ENCODE data around the gene EBLN2. TPM values are rescaled to one million over a fixed set of nuclear protein-coding genes. Genes with fewer than 3 reads are reported as not detected.

The EBLN2 gene
- total RNA-seq, 2 donors from 2014 or later = 10.3 to 15.5 TPM

- ATAC-seq = no peak
- no peak for DNase-seq (ENCODE audit: low spot score)
Measured at GRCh38 chr3:73098873-73099272, 37.4 kb downstream of the EBLN2 start.

DNA sequence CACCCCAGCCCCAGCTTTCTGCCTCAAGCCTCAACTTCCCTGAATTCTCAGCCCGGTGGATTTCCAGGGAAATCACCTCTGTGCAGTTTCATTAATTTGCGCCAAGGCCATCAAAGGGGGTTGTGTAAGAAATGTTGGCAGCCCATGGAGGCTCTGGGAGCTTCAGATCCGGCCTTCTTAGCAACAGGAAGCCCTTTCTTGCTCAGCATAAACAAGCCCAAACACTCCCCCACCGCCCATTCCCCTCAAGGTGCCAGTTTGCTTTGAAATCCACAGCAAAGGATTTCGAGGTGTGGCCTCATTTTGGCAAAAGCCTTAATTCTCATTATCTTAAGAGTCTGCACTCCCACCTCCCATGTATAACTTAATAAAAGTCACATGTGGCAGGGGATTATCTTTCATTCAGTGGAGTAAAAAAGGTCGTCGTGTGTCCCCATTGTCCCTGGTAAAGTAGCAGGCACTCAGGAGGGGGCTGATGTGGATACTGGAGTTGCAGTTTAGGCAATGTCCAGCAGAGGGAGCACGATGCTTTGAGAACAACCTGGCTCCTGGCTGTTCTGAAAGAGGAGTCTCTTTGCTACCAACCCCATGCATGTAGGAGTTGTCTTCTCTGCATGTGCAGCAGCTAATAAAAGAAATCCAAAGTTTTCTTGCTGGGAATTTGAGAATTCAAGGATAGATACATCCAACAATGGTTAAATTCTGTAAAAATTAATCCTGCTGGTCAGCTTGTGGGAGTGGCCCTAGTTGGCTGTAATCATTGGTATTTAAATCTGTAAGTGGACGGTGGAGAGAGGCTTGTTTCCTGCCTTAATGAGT is 39.5 kb downstream of the EBLN2 start:
- ATAC-seq (peak; percentile 65 to 76), DNase-seq (ENCODE audit: low spot score) (peak; percentile 69)
- H3K27ac Mint-ChIP-seq = no peak overlapping the region
- H3K9me3 Mint-ChIP-seq = no peaks in the 10 kb centered on the region
- no peaks in the 10 kb centered on the region for H3K36me3 Mint-ChIP-seq
- H3K4me3 Mint-ChIP-seq = no peak overlapping the region
- no peaks in the 10 kb centered on the region for H3K27me3 Mint-ChIP-seq
- no peaks in the 10 kb centered on the region for H3K4me1 Mint-ChIP-seq (ENCODE audit: low read depth in 2 of 2)

More at GRCh38 chr3:73098873-73099272, 37.4 kb downstream of the EBLN2 start:
- Mint-ChIP-seq H3K4me3 (no peak overlapping the region), H3K4me1 (ENCODE audit: low read depth in 2 of 2) (peaks cover 5 to 7% of the 10 kb centered on the region in 2 donors), H3K27ac (no peak overlapping the region), H3K27me3 (peaks cover 0 to 4% of the 10 kb centered on the region in 2 donors), H3K36me3 (no peaks in the 10 kb centered on the region), H3K9me3 (no peaks in the 10 kb centered on the region)

GRCh38 chr3:73101881-73102280 is 40.4 kb downstream of the EBLN2 start:
- H3K27me3 Mint-ChIP-seq = no peaks in the 10 kb centered on the region
- ATAC-seq (no peak), DNase-seq (ENCODE audit: low spot score) (no peak)
- no peaks in the 10 kb centered on the region for H3K36me3 Mint-ChIP-seq
- no peak overlapping the region for H3K27ac Mint-ChIP-seq
- H3K9me3 Mint-ChIP-seq = no peaks in the 10 kb centered on the region
- H3K4me3 Mint-ChIP-seq = no peak overlapping the region
- no peaks in the 10 kb centered on the region for H3K4me1 Mint-ChIP-seq (ENCODE audit: low read depth in 2 of 2)

DNA sequence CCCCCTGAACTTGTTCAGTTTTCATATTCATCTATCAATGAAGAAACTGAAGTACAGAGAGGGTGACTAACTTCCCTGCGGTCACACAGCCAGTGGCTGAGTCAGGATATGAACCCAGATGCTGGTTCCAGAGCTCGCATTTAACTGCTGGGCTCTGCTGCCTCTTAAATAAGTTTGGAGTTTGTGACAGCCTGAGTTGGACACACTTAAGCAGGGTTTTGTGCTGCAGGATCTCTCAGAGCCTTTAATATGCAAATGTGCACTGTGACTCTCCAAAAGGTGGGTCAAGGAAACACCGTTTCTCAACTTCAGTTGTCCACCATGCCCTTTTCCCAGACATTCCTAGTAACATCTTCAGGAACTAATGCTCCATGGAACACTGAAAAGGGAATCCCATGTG is 45.8 kb downstream of the EBLN2 start:
- no peak for ATAC-seq
- Mint-ChIP-seq H3K36me3 (no peaks in the 10 kb centered on the region), H3K27me3 (peaks cover 0 to 3% of the 10 kb centered on the region in 2 donors), H3K4me3 (no peak overlapping the region), H3K27ac (no peak overlapping the region), H3K9me3 (no peaks in the 10 kb centered on the region), H3K4me1 (ENCODE audit: low read depth in 2 of 2) (no peaks in the 10 kb centered on the region)
- DNase-seq (ENCODE audit: low spot score) = no peak

DNA sequence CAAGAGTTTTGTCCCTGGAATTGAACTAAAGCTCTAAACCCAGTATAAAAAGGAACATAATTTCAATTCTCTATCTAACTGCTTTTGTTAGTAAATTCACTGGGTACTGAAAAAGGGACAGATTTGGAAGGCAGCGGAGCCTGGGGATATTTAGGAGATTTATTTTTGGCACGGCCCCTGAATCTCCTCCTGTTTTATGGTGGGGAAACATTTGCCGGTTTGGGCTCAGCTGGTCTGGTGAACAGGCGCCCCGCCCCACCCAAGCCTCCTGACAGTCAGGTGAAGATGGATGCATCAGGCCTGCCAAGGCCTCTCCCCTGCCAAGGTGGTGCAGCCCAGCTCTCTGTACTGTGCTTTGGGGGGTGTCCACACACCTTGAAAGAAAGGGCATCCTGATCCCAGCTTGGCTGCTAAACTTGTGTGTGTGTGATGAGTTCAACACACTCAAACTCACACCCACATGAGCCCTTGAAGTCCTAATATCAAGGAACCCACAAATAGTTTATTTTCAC is 46.3 kb downstream of the EBLN2 start:
- Mint-ChIP-seq H3K27me3 (peaks cover 0 to 3% of the 10 kb centered on the region in 2 donors), H3K4me3 (no peak overlapping the region), H3K4me1 (ENCODE audit: low read depth in 2 of 2) (no peaks in the 10 kb centered on the region), H3K9me3 (no peaks in the 10 kb centered on the region), H3K36me3 (no peaks in the 10 kb centered on the region), H3K27ac (no peak overlapping the region)
- DNase-seq (ENCODE audit: low spot score) = no peak
- ATAC-seq = no peak

DNA sequence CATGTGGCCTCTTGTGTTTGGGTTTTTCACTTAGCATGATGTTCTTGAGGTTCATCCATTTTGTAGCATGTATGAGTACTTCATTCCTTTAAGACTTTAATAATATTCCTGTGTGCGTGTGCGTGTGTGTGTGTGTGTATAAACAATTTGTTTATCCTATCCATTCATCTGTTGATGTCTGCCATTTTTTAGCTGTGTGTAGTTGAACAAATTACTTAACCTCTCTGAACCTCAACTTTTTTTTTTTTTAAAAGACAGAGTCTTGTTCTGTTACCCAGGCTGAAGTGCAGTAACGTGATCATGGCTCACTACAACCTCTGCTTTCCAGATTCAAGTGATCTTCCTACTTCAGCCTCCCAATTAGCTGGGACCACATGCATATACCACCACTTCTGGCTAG is 47.3 kb downstream of the EBLN2 start:
- no peak for ATAC-seq
- no peak overlapping the region for H3K4me3 Mint-ChIP-seq

DNA sequence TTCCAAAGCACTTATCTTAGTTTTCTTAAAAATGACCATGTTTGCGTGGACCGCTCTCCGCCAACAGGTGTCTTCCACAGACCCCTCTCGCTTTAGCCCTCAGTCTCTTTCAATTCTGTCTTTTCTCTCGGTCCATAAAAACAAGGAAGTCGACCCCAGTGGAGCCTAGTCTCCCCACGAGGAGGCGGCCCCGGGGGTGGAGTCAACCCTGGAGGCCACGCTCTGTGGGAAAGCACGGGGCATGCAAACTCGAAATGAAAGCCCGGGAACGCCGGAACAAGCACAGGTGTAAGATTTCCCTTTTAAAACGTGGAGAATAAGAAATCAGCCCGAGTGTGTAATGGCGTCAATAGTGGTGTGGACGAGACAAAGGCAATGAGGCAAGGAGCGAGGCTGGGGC is 49.1 kb downstream of the EBLN2 start:
- Mint-ChIP-seq H3K27ac (no peak overlapping the region), H3K4me1 (ENCODE audit: low read depth in 2 of 2) (no peaks in the 10 kb centered on the region), H3K4me3 (no peak overlapping the region), H3K27me3 (peaks cover 0 to 3% of the 10 kb centered on the region in 2 donors), H3K9me3 (no peaks in the 10 kb centered on the region), H3K36me3 (no peaks in the 10 kb centered on the region)
- ATAC-seq = no peak
- no peak for DNase-seq (ENCODE audit: low spot score)

More for the DNA sequence above, 47.3 kb downstream of the EBLN2 start:
- Mint-ChIP-seq H3K27me3 (peaks cover 0 to 3% of the 10 kb centered on the region in 2 donors), H3K4me1 (ENCODE audit: low read depth in 2 of 2) (no peaks in the 10 kb centered on the region), H3K27ac (no peak overlapping the region), H3K36me3 (no peaks in the 10 kb centered on the region), H3K9me3 (no peaks in the 10 kb centered on the region)
- no peak for DNase-seq (ENCODE audit: low spot score)

Other genes starting within 250 kb of the EBLN2 start
- gene SHQ1, start 213.2 kb upstream of the EBLN2 start, total RNA-seq = 10 to 100 TPM; 28.9 to 59.1 TPM
- gene GXYLT2, start 173.6 kb upstream of the EBLN2 start, total RNA-seq = not detected
- 100 to 1,000 TPM; 126 to 128 TPM for gene PPP4R2, start 64.8 kb upstream of the EBLN2 start, total RNA-seq